Measurements from ENCODE around the gene WWP2.

WWP2 gene

GRCh38 chr16:69931631-69932030 lies 169.5 kb downstream of the WWP2 start:
- in situ Hi-C loops (cut with HindIII; ENCODE audit: low pct_unique_long_range_greater_than_20kb, low sequenced_read_pairs): no loop called here
- no peak for DNase-seq (ENCODE audit: low read depth in 1 of 2, low spot score in 1 of 2)
- TF ChIP-seq JUND (IDR thresholded peaks at IDR 0.05; ENCODE audit: low read depth): no peak

GRCh38 chr16:69932228-69932627 lies 170.1 kb downstream of the WWP2 start:
- in situ Hi-C loops (cut with HindIII; ENCODE audit: low pct_unique_long_range_greater_than_20kb, low sequenced_read_pairs): no loop called here
- DNase-seq (ENCODE audit: low read depth in 1 of 2, low spot score in 1 of 2): no peak
- no peak for TF ChIP-seq JUND (IDR thresholded peaks at IDR 0.05; ENCODE audit: low read depth)

DNA sequence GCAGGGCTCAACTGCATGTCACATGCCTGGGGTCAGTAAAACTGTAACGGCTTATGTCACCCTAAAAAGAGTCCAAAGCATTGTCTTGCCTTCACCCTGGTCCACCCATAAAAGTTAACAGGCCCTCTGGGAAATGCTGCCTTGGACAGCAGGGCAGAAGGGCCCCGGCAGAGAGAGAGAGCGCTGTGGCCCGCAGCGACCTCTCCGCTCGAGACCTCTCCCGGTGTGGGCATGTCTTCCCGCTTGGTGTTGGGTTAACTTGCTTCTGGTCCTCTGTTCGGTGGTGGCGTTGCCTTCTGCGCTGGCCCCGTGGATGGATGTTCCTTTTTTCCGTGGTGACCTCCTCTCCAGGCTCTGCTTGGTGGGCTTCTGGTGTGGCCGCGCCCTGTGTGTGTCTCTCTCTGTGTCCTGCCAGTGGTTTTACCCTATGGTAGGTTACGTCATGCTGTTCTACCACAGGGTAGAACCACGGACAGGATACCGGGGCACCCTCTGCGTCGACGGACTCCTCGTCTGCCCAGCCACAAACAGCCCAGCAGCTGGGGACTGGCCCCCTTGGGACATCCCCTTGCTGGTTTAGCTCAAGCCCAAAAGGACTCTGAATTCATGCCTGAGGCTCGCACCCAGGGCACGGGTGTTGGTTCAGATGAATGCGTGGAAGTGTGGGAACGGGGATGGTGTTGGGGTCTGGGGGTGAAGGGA lies 170.7 kb downstream of the WWP2 start:
- in situ Hi-C loops (cut with HindIII; ENCODE audit: low pct_unique_long_range_greater_than_20kb, low sequenced_read_pairs): no loop called here
- no peak for TF ChIP-seq JUND (IDR thresholded peaks at IDR 0.05; ENCODE audit: low read depth)
- DNase-seq (ENCODE audit: low read depth in 1 of 2, low spot score in 1 of 2): no peak

DNA sequence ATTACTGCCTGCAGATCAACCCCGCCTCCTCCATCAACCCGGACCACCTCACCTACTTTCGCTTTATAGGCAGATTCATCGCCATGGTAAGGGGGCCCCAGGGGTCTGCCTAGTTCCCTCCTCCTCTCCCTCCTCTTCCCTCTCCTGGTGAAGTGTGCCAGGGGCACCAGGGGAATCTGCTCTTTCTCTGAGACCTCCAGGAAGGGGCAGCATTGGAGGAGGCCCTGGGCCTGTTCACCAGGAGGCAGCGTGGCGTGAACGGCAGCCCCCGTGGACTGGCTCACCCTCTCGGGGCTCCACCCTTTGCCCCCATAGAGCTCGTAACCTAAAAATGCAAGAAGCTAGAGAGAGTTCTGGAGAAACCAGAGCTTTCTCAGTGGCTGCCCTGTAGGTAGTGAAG lies 171.9 kb downstream of the WWP2 start:
- in situ Hi-C loops (cut with HindIII; ENCODE audit: low pct_unique_long_range_greater_than_20kb, low sequenced_read_pairs): no loop called here
- no peak for DNase-seq (ENCODE audit: low read depth in 1 of 2, low spot score in 1 of 2)
- no peak for TF ChIP-seq JUND (IDR thresholded peaks at IDR 0.05; ENCODE audit: low read depth)

DNA sequence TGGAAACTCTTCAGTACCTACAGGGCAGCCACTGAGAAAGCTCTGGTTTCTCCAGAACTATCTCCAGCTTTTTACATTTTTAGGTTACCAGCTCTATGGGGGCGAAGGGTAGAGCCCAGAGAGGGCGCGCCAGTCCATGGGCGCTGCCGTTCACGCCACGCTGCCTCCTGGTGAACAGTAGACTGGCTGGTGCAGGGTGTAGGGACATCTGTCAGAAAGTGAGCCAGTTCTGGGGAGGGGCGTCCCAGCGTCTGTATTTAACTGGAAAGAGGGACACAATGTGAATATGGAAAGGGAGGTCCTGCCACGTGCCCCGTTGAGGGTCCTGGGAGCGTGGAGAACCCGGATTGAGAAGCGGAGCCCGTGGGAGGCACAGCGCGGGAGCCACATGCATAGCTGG lies 172.6 kb downstream of the WWP2 start:
- TF ChIP-seq JUND (IDR thresholded peaks at IDR 0.05; ENCODE audit: low read depth): no peak
- no peak for DNase-seq (ENCODE audit: low read depth in 1 of 2, low spot score in 1 of 2)
- in situ Hi-C loops (cut with HindIII; ENCODE audit: low pct_unique_long_range_greater_than_20kb, low sequenced_read_pairs): no loop called here

DNA sequence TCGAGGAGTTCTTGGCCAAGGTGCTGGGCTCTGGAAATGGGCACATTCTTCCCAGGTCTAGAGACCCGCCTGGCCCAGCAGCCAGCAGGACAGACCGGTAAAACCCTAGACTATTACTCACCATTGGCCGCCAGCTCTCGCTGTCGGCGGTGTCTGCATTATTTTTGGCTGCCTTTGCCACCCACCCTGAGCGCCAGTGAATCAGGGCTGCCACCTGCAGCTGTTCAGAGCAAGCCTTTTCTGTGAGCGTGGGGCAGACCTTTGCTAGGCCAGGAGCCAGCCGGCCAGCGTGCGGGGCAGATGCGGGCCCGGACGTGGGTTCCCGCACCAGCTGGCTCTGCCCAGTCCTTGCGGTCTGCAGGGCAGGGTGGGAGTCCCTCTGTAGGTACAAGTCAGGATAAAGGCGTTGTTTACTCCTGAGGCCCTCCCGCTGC lies 173.2 kb downstream of the WWP2 start:
- in situ Hi-C loops (cut with HindIII; ENCODE audit: low pct_unique_long_range_greater_than_20kb, low sequenced_read_pairs): no loop called here
- no peak for DNase-seq (ENCODE audit: low read depth in 1 of 2, low spot score in 1 of 2)
- TF ChIP-seq JUND (IDR thresholded peaks at IDR 0.05; ENCODE audit: low read depth): no peak

GRCh38 chr16:69935740-69936139 lies 173.6 kb downstream of the WWP2 start:
- no peak for DNase-seq (ENCODE audit: low read depth in 1 of 2, low spot score in 1 of 2)
- in situ Hi-C loops (cut with HindIII; ENCODE audit: low pct_unique_long_range_greater_than_20kb, low sequenced_read_pairs): no loop called here
- no peak for TF ChIP-seq JUND (IDR thresholded peaks at IDR 0.05; ENCODE audit: low read depth)

DNA sequence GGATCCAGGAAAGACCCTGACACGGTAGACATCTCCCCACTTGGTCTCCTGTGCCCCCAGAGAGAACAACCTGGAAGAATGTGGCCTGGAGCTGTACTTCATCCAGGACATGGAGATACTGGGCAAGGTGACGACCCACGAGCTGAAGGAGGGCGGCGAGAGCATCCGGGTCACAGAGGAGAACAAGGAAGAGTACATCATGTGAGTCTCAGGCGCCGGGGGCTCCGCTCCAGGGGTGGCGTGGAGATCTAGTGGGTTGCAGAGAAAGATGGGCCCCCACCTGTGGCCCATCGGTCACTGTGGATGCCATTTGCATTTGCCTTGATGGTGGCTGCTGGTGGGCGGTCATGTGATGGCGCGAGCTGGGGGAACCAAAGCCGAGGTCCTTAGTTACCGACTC lies 174.1 kb downstream of the WWP2 start:
- no peak for TF ChIP-seq JUND (IDR thresholded peaks at IDR 0.05; ENCODE audit: low read depth)
- no peak for DNase-seq (ENCODE audit: low read depth in 1 of 2, low spot score in 1 of 2)
- in situ Hi-C loops (cut with HindIII; ENCODE audit: low pct_unique_long_range_greater_than_20kb, low sequenced_read_pairs): no loop called here

GRCh38 chr16:69936751-69937211 lies 174.6 kb downstream of the WWP2 start:
- TF ChIP-seq JUND (IDR thresholded peaks at IDR 0.05; ENCODE audit: low read depth): no peak
- in situ Hi-C loops (cut with HindIII; ENCODE audit: low pct_unique_long_range_greater_than_20kb, low sequenced_read_pairs): no loop called here
- no peak for DNase-seq (ENCODE audit: low read depth in 1 of 2, low spot score in 1 of 2)

DNA sequence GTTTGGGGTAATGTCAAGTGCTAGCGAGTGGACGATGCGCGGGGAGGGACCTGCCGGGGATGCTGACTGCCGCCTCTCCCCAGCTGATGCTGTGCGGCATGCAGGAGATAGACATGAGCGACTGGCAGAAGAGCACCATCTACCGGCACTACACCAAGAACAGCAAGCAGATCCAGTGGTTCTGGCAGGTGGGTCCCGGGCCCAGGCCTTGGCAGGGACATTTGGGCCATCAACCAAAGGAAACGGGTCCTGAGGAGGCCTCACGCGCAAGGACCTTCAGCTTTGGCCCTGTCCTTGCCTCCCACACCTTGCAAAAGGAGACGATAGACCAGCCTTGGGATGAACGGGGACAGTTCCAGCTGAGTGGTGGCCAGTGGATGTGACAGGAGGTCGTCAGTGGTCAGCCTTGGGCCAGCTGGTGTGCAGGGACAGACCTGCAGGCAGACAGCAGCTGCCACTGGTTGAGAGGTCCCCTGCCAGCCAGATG lies 175.4 kb downstream of the WWP2 start:
- DNase-seq (ENCODE audit: low read depth in 1 of 2, low spot score in 1 of 2): no peak
- in situ Hi-C loops (cut with HindIII; ENCODE audit: low pct_unique_long_range_greater_than_20kb, low sequenced_read_pairs): no loop called here
- no peak for TF ChIP-seq JUND (IDR thresholded peaks at IDR 0.05; ENCODE audit: low read depth)

DNA sequence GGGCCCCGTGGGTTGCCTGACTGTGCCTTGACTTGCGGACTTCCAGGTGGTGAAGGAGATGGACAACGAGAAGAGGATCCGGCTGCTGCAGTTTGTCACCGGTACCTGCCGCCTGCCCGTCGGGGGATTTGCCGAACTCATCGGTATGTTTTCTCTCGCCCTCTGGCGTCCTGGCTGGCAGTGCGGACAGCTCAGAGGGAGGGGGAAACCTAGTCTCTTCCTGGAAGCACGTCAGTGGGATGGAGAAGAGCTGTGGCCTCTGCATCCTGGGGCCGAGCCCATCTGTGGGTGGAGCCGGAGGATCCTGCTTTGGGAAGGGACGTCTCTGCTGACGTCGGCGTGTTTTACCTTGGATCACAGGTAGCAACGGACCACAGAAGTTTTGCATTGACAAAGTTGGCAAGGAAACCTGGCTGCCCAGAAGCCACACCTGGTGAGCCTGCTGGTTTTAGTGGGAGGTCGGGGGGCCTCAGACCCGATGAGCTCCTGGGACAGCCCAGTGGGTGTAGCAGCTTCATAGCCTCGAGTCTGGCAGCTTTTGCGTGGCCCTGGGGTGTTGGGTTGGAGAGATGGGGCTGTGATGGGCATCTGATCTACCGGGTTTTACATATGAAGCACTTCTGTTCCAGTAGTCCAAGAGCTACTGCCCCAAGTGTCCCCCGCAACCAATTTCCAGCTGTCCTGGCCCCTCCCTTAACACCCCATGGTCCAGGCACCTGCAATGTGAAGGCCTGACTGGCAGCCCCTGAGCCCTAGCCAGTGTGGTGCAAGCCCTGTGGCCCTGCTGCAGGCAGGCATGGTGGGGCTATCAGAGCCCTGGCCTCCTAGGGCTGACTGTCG lies 177.1 kb downstream of the WWP2 start:
- TF ChIP-seq JUND (IDR thresholded peaks at IDR 0.05; ENCODE audit: low read depth): no peak
- no peak for DNase-seq (ENCODE audit: low read depth in 1 of 2, low spot score in 1 of 2)
- in situ Hi-C loops (cut with HindIII; ENCODE audit: low pct_unique_long_range_greater_than_20kb, low sequenced_read_pairs): no loop called here

GRCh38 chr16:69939821-69940585 lies 177.9 kb downstream of the WWP2 start:
- DNase-seq (ENCODE audit: low read depth in 1 of 2, low spot score in 1 of 2): no peak
- in situ Hi-C loops (cut with HindIII; ENCODE audit: low pct_unique_long_range_greater_than_20kb, low sequenced_read_pairs): no loop called here
- no peak for TF ChIP-seq JUND (IDR thresholded peaks at IDR 0.05; ENCODE audit: low read depth)

All from T47D (cell line).